ENCODE results near the gene FRAT2. TPM values are rescaled to one million over a fixed set of nuclear protein-coding genes. Genes with fewer than 3 reads are reported as not detected.

The FRAT2 gene
- total RNA-seq, 1 experiment from 2014 or later: 16.7 TPM

GRCh38 chr10:97376413-97376812 lies 41.9 kb upstream of the FRAT2 start:
- H3K9me3 ChIP-seq (ENCODE audit: control insufficient read depth, insufficient read depth, low read depth, low read length): no peaks in the 10 kb centered on the region
- no peaks in the 10 kb centered on the region for H3K4me1 ChIP-seq (ENCODE audit: control insufficient read depth, insufficient read depth, low read length)
- in situ Hi-C loops (cut with HindIII; ENCODE audit: low pct_unique_long_range_greater_than_20kb, low sequenced_read_pairs): no loop called here
- POLR2A ChIA-PET: no interaction called here
- peaks cover 20% of the 10 kb centered on the region for H3K36me3 ChIP-seq (ENCODE audit: control insufficient read depth, insufficient read depth, low read length)
- CTCF ChIA-PET: no interaction called here
- no TSS peak for BruUV-seq (replicated peaks)
- no peaks in the 10 kb centered on the region for H3K27me3 ChIP-seq (ENCODE audit: control insufficient read depth, insufficient read depth, low read length)
- no peak for ATAC-seq
- intact Hi-C loops (cut with micrococcal nuclease; ENCODE audit: unreplicated experiment): no loop called here
- no peak for TF ChIP-seq REST (IDR thresholded peaks at IDR 0.05; ENCODE audit: insufficient read depth in 1 of 2, low read depth in 2 of 2, low read length in 1 of 2)
- no peak for TF ChIP-seq CTCF (IDR thresholded peaks at IDR 0.05)
- TF ChIP-seq SIN3A (IDR thresholded peaks at IDR 0.05; ENCODE audit: borderline replicate concordance, insufficient read depth, low read depth, low read length): no peak
- TF ChIP-seq POLR2AphosphoS5 (IDR thresholded peaks at IDR 0.05; ENCODE audit: low read depth, low read length): no peak
- no peak for TF ChIP-seq TCF7L2 (IDR thresholded peaks at IDR 0.05; ENCODE audit: low read depth, low read length)
- H3K27ac ChIP-seq (ENCODE audit: low read length): no peak overlapping the region
- H3K4me3 ChIP-seq (ENCODE audit: low read depth in 2 of 2, low read length in 2 of 2): no peak overlapping the region
- no peak for DNase-seq (ENCODE audit: low read depth, low spot score)

GRCh38 chr10:97373456-97373855 lies 38.9 kb upstream of the FRAT2 start:
- POLR2A ChIA-PET: no interaction called here
- ATAC-seq: no peak
- Histone ChIP-seq H3K27ac (ENCODE audit: low read length) (no peak overlapping the region), H3K4me1 (ENCODE audit: control insufficient read depth, insufficient read depth, low read length) (no peaks in the 10 kb centered on the region), H3K9me3 (ENCODE audit: control insufficient read depth, insufficient read depth, low read depth, low read length) (no peaks in the 10 kb centered on the region), H3K4me3 (ENCODE audit: low read depth in 2 of 2, low read length in 2 of 2) (no peak overlapping the region), H3K36me3 (ENCODE audit: control insufficient read depth, insufficient read depth, low read length) (peaks cover 29% of the 10 kb centered on the region), H3K27me3 (ENCODE audit: control insufficient read depth, insufficient read depth, low read length) (no peaks in the 10 kb centered on the region)
- in situ Hi-C loops (cut with HindIII; ENCODE audit: low pct_unique_long_range_greater_than_20kb, low sequenced_read_pairs) (no loop called here), intact Hi-C loops (cut with micrococcal nuclease; ENCODE audit: unreplicated experiment) (no loop called here)
- DNase-seq (ENCODE audit: low read depth, low spot score): no peak
- no TSS peak for BruUV-seq (replicated peaks)
- TF ChIP-seq CTCF (IDR thresholded peaks at IDR 0.05) (no peak), POLR2AphosphoS5 (IDR thresholded peaks at IDR 0.05; ENCODE audit: low read depth, low read length) (no peak), TCF7L2 (IDR thresholded peaks at IDR 0.05; ENCODE audit: low read depth, low read length) (no peak), REST (IDR thresholded peaks at IDR 0.05; ENCODE audit: insufficient read depth in 1 of 2, low read depth in 2 of 2, low read length in 1 of 2) (no peak)
- CTCF ChIA-PET: no interaction called here
